Ishikawa (cell line): ENCODE measurements around the gene C19orf53.

Experiments
- CEBPB ChIP-seq: IDR thresholded peaks from 2 replicates; pipeline ENCODE4 v1.6.1; 2012
- CREB1 ChIP-seq: IDR thresholded peaks from 2 replicates; pipeline ENCODE4 v1.6.1; 2012; ENCODE audit warnings: low read depth
- EGR1 ChIP-seq: IDR thresholded peaks from 2 replicates; pipeline ENCODE4 v1.6.1; 2012
- EP300 ChIP-seq: IDR thresholded peaks from 2 replicates; pipeline ENCODE4 v1.6.1; 2012; ENCODE audit warnings: borderline replicate concordance
- FOXM1 ChIP-seq: IDR thresholded peaks from 2 replicates; pipeline ENCODE4 v1.6.1; 2012; ENCODE audit warnings: low read depth, borderline replicate concordance
- NFIC ChIP-seq: IDR thresholded peaks from 2 replicates; pipeline ENCODE4 v1.6.1; 2012
- RAD21 ChIP-seq: IDR thresholded peaks from 2 replicates; pipeline ENCODE4 v1.6.1; 2012; ENCODE audit warnings: low read depth
- REST ChIP-seq: IDR thresholded peaks from 2 replicates; pipeline ENCODE4 v1.6.1; 2012; ENCODE audit warnings: low read depth, mild to moderate bottlenecking
- TAF1 ChIP-seq: IDR thresholded peaks from 2 replicates; pipeline ENCODE4 v1.6.1; 2012; ENCODE audit warnings: low read depth, mild to moderate bottlenecking
- TCF12 ChIP-seq: IDR thresholded peaks from 2 replicates; pipeline ENCODE4 v1.6.1; 2012; ENCODE audit warnings: low read depth
- TEAD4 ChIP-seq: IDR thresholded peaks from 2 replicates; pipeline ENCODE4 v1.6.1; 2012
- USF1 ChIP-seq: IDR thresholded peaks from 2 replicates; pipeline ENCODE4 v1.6.1; 2012
- YY1 ChIP-seq: IDR thresholded peaks from 2 replicates; pipeline ENCODE4 v1.6.1; 2012; ENCODE audit warnings: low read depth
- ZBTB7A ChIP-seq: IDR thresholded peaks from 2 replicates; pipeline ENCODE4 v1.6.1; 2012; ENCODE audit warnings: low read depth
- TF ChIP-seq, protein P1 (sequence below): IDR thresholded peaks from 2 replicates; pipeline ENCODE4 v1.6.1; 2012

Gene C19orf53

GRCh38 chr19:13768510-13768909 lies 5.7 kb upstream of the C19orf53 start:
- TF ChIP-seq CREB1: no peak
- no peak for TF ChIP-seq RAD21
- TF ChIP-seq REST: no peak
- no peak for TF ChIP-seq TEAD4
- TF ChIP-seq FOXM1: no peak

- TF ChIP-seq TAF1 (no peak), REST (no peak), TCF12 (no peak), ZBTB7A (no peak), TEAD4 (no peak), RAD21 (no peak), USF1 (no peak), NFIC (no peak), EP300 (no peak), CEBPB (no peak), EGR1 (no peak), YY1 (no peak), FOXM1 (no peak), CREB1 (no peak)
- TF ChIP-seq, protein P1, sequence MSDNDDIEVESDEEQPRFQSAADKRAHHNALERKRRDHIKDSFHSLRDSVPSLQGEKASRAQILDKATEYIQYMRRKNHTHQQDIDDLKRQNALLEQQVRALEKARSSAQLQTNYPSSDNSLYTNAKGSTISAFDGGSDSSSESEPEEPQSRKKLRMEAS: no peak
These were observed 4.1 kb upstream of the C19orf53 start for GRCh38 chr19:13770013-13770635.

DNA sequence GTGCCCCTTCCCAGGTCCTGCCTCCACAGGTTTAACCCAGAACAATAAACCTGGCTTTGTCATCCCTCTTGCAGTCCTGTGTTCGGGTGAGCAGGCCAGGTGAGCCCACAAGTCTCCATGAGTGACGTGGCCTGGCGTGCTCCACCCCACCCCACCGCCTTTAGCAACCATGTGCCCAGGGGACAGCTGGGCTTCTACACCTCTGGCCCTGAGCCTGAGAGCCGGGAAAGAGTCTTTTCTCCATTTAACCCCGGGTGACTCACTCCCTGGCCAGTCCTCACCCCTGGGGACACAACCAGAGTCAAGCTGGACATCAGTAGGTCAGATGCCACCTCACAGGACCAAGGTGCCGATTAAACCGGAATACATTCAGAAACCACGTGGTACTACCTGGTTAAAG lies 4.1 kb downstream of the C19orf53 start:
- no peak for TF ChIP-seq TAF1

DNA sequence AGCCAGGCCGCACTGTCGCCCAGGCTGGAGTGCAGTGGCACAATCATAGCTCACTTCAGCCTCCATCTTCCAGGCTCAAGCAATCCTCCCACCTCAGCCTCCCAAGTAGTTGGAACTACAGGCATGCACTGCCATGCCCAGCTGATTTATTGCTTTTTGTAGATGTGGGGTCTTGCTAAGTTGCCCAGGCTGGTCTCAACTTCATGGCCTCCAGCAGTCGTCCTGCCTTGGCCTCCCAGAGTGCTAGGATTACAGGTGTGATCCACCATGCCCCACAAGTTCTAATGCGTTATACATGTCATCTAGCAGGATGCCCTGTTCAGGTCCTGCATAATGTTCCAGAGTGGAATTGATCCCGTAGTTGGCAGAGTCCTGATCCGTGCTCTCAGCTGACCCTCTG lies 4.6 kb downstream of the C19orf53 start:
- TF ChIP-seq ZBTB7A (no peak), TEAD4 (no peak), TCF12 (no peak), YY1 (no peak), REST (no peak), CEBPB (no peak), TAF1 (no peak), FOXM1 (no peak), EGR1 (no peak), RAD21 (no peak)

DNA sequence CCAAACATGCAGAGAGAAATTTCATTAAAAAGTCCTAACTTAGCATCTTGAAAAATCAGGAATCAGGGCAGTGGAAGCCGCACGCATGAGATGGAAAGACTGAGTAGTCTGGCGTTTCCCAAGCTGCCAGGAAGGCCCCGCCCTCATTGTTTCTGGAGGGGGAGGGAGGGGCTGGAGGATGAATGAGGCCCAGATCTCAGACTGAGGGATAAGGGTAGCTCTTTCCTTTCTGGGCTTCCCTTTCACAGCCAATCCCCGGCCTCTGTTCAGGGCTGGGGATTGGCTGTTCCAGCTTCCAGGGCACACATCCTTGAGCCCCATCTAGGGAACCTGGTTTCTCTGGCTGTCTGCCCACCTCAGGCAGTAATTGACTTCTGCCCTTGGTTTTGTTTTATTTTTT lies 7.3 kb downstream of the C19orf53 start:
- TF ChIP-seq NFIC (peak; percentile 38), USF1 (no peak)

- TF ChIP-seq TAF1: no peak
- no peak for TF ChIP-seq TEAD4
- TF ChIP-seq REST: no peak
- TF ChIP-seq NFIC: 0 out of 2 replicates have a peak, but pooled peaks have one; percentile 20
- no peak for TF ChIP-seq EP300
- TF ChIP-seq TCF12: no peak
These were observed 8.3 kb downstream of the C19orf53 start for GRCh38 chr19:13782537-13782936.
